Caco-2 (cell line): ENCODE measurements around the gene FES. TPM values are rescaled to one million over a fixed set of nuclear protein-coding genes. Genes with fewer than 3 reads are reported as not detected.

Experiments
- BruUV-seq: library from RNA; stranded (reverse); fragments of 400-500 nt; replicated peaks from 2 replicates; lab custom pipeline; 2021; lab: Mats Ljungman, UMichigan
- CTCF ChIA-PET: fragments of 300-600 bp; sonication (Branson Sonifier 250); formaldehyde crosslinking; loops from one replicate; lab custom pipeline; 2022; ENCODE audit warnings: antibody characterized with exemption; lab: Charles Lee
- POLR2A ChIA-PET: fragments of 300-600 bp; sonication (Branson Sonifier 250); formaldehyde crosslinking; loops from one replicate; lab custom pipeline; 2022; ENCODE audit warnings: antibody characterized with exemption; lab: Charles Lee
- DNase-seq, 2 experiments: peaks; one replicate each; pipeline versions ENCODE4 v3.0.0 to v3.0.0-alpha.2; 2020 to 2022
- H3K27me3 ChIP-seq: replicated peaks from 2 replicates; pipeline ENCODE4 v1.6.0; 2011; ENCODE audit warnings: low read length; ENCODE audit not compliant: control insufficient read depth, insufficient read depth
- H3K36me3 ChIP-seq: 2 replicates; pipeline ENCODE4 v1.5.1; 2011; ENCODE audit warnings: low read length; ENCODE audit not compliant: control insufficient read depth, insufficient read depth
- H3K4me1 ChIP-seq: fragments of 250-450 bp; sonication (Bioruptor Pico); 2 replicates; pipeline ENCODE4 v1.5.1; 2020; ENCODE audit warnings: mild to moderate bottlenecking
- H3K4me3 ChIP-seq: 2 replicates; pipeline ENCODE4 v1.5.1; 2011; ENCODE audit warnings: low read depth, mild to moderate bottlenecking, control low read depth, low read length
- H3K9me3 ChIP-seq: fragments of 250-450 bp; sonication (Bioruptor Pico); 2 replicates; pipeline ENCODE4 v1.5.1; 2020; ENCODE audit warnings: mild to moderate bottlenecking, moderate library complexity
- H3K27ac Mint-ChIP-seq: one replicate; pipeline ENCODE4 v1.8.0; 2022; ENCODE audit warnings: mixed read lengths; ENCODE audit not compliant: unreplicated experiment
- H3K27me3 Mint-ChIP-seq: one replicate; pipeline ENCODE4 v1.8.0; 2022; ENCODE audit warnings: mixed read lengths; ENCODE audit not compliant: insufficient read depth, unreplicated experiment
- H3K36me3 Mint-ChIP-seq: one replicate; pipeline ENCODE4 v1.8.0; 2022; ENCODE audit warnings: mild to moderate bottlenecking, mixed read lengths; ENCODE audit not compliant: insufficient read depth, unreplicated experiment
- H3K4me1 Mint-ChIP-seq: one replicate; pipeline ENCODE4 v1.8.0; 2022; ENCODE audit warnings: low read depth, mixed read lengths; ENCODE audit not compliant: unreplicated experiment
- H3K4me3 Mint-ChIP-seq: one replicate; pipeline ENCODE4 v1.8.0; 2022; ENCODE audit warnings: mild to moderate bottlenecking, moderate library complexity, mixed read lengths; ENCODE audit not compliant: unreplicated experiment
- H3K9me3 Mint-ChIP-seq: one replicate; pipeline ENCODE4 v1.8.0; 2022; ENCODE audit warnings: mixed read lengths; ENCODE audit not compliant: unreplicated experiment
- intact Hi-C: fragments of 100-400 bp; cut with micrococcal nuclease; formaldehyde crosslinking; loops from one replicate; pipeline ENCODE4 v1.10.0; 2022; ENCODE audit not compliant: unreplicated experiment
- total RNA-seq: library from RNA; stranded (reverse); gene quantifications from 2 replicates; pipeline ENCODE4 v1.2.3, GENCODE V29; 2022
- TF ChIP-seq, protein P1 (sequence below), 2 experiments: fragments of 200-600 bp in 1 of 2; IDR thresholded peaks; 1 replicate in 1 of 2; 2 replicates in 1 of 2; pipeline versions ENCODE4 v1.5.1 to v1.8.0; 2011 to 2022; ENCODE audit warnings: antibody characterized with exemption in 1 of 2, control low read depth in 1 of 2, inconsistent platforms in 1 of 2, low read depth in 1 of 2, low read length in 1 of 2, mild to moderate bottlenecking in 1 of 2, moderate library complexity in 1 of 2; ENCODE audit not compliant: insufficient read depth in 1 of 2, severe bottlenecking in 1 of 2, unreplicated experiment in 1 of 2

The FES gene
- total RNA-seq, 1 experiment from 2014 or later, result 1.7 TPM

GRCh38 chr15:90934256-90934948 is 50.1 kb downstream of the FES start:
- Mint-ChIP-seq H3K9me3 (no peaks in the 10 kb centered on the region), H3K4me3 (peak overlapping the region; percentile 87), H3K27ac (peak overlapping the region; percentile 62), H3K36me3 (peaks cover 37% of the 10 kb centered on the region), H3K27me3 (no peaks in the 10 kb centered on the region), H3K4me1 (peaks cover 22% of the 10 kb centered on the region)
- Histone ChIP-seq H3K4me1 (peaks cover 16% of the 10 kb centered on the region), H3K36me3 (no peaks in the 10 kb centered on the region), H3K27me3 (no peaks in the 10 kb centered on the region; the same call in 1 of the 2 replicates), H3K9me3 (no peaks in the 10 kb centered on the region), H3K4me3 (peak overlapping the region; percentile 89)
- no TSS peak for BruUV-seq
- DNase-seq, result peak; percentile 89 to 92
- ChIA-PET CTCF (interaction anchor here (0.5 to 2.4 kb wide), 20 partner anchors 9 to 1236 kb away, joined by 3 to 22 read pairs (median 5); partner anchors contain the start of genes BLM, MAN2A2, PRC1 and RCCD1), POLR2A (interaction anchor here (0.6 to 1.9 kb wide), 4 partner anchors 20 to 312 kb away, joined by 3 to 24 read pairs (median 10); partner anchors contain the start of genes BLM, MAN2A2 and RCCD1)
- TF ChIP-seq, protein P1, sequence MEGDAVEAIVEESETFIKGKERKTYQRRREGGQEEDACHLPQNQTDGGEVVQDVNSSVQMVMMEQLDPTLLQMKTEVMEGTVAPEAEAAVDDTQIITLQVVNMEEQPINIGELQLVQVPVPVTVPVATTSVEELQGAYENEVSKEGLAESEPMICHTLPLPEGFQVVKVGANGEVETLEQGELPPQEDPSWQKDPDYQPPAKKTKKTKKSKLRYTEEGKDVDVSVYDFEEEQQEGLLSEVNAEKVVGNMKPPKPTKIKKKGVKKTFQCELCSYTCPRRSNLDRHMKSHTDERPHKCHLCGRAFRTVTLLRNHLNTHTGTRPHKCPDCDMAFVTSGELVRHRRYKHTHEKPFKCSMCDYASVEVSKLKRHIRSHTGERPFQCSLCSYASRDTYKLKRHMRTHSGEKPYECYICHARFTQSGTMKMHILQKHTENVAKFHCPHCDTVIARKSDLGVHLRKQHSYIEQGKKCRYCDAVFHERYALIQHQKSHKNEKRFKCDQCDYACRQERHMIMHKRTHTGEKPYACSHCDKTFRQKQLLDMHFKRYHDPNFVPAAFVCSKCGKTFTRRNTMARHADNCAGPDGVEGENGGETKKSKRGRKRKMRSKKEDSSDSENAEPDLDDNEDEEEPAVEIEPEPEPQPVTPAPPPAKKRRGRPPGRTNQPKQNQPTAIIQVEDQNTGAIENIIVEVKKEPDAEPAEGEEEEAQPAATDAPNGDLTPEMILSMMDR (IDR thresholded peaks at IDR 0.05; ENCODE audit: insufficient read depth in 1 of 2, low read depth in 1 of 2, low read length in 1 of 2, severe bottlenecking in 1 of 2, unreplicated experiment in 1 of 2), result peak; percentile 73 to 93
- intact Hi-C loops, result loop anchor here (1.0 to 10.0 kb wide), 5 partner anchors 20 to 340 kb away; partner anchors contain the start of gene RCCD1

- Mint-ChIP-seq H3K27ac (peak within 1 kb of the TSS; percentile 62), H3K4me3 (peak within 1 kb of the TSS; percentile 87), H3K36me3 (peaks cover 38% of the 10 kb centered on the region), H3K27me3 (no peaks in the 10 kb centered on the region), H3K4me1 (peaks cover 22% of the 10 kb centered on the region), H3K9me3 (no peaks in the 10 kb centered on the region)
- intact Hi-C loops, result loop anchor here (1.0 to 10.0 kb wide), 5 partner anchors 20 to 340 kb away; partner anchors contain the start of gene RCCD1
- ChIA-PET CTCF (interaction anchor here (0.5 to 2.4 kb wide), 20 partner anchors 9 to 642 kb away, joined by 3 to 22 read pairs (median 5); partner anchors contain the start of genes BLM, MAN2A2, PRC1 and RCCD1), POLR2A (interaction anchor here (0.5 to 1.9 kb wide), 9 partner anchors 19 to 1305 kb away, joined by 3 to 24 read pairs (median 5); partner anchors contain the start of genes BLM, MAN2A2 and RCCD1)
- H3K9me3 ChIP-seq, result no peaks in the 10 kb centered on the region
- peak within 1 kb of the TSS; percentile 89 for H3K4me3 ChIP-seq
- H3K36me3 ChIP-seq, result 0 out of 2 replicates have a peak, but pooled peaks cover 2% of the 10 kb centered on the region
- H3K27me3 ChIP-seq, result no peaks in the 10 kb centered on the region; the same call in 1 of the 2 replicates
- BruUV-seq, result no TSS peak
- H3K4me1 ChIP-seq, result peaks cover 16% of the 10 kb centered on the region
- DNase-seq, result peak; percentile 93 to 96
- TF ChIP-seq, protein P1 (IDR thresholded peaks at IDR 0.05; ENCODE audit: insufficient read depth in 1 of 2, low read depth in 1 of 2, low read length in 1 of 2, severe bottlenecking in 1 of 2, unreplicated experiment in 1 of 2), result no peak
Measured at GRCh38 chr15:90934949-90935751, 50.8 kb downstream of the FES start, which contains the start of gene UNC45A. Gene UNC45A, plus strand, starts transcription at chr15:90935285. Its CDS starts 40 bp downstream, at chr15:90935325.
